K562 treated with DMSO at 1 percent for 24 hours (cell line): Measurements from ENCODE around the gene ZBTB7B. TPM values are rescaled to one million over a fixed set of nuclear protein-coding genes. Genes with fewer than 3 reads are reported as not detected.

Source experiments
- total RNA-seq: library from RNA; unstranded; fragments of 300-600 nt; gene quantifications from 2 replicates; pipeline ENCODE4 v1.2.3, GENCODE V29; 2022; ENCODE audit warnings: low read depth; ENCODE audit not compliant: insufficient read depth

The ZBTB7B gene
- 41.9 and 50.3 TPM in 2 replicates for total RNA-seq

GRCh38 chr1:155002464-155003226 lies at the start of gene ZBTB7B:
Gene ZBTB7B (plus strand): TSS chr1:155002802. CDS start chr1:155014661, 11,859 bp downstream.

GRCh38 chr1:154955718-154956543 lies 46.7 kb upstream of the ZBTB7B start, which contains the start of gene PBXIP1:
Gene PBXIP1 (minus strand): TSS chr1:154956099. CDS start chr1:154953721, 2,378 bp downstream.

GRCh38 chr1:154961207-154962155 lies 41.1 kb upstream of the ZBTB7B start, which contains the start of gene PYGO2:
Gene PYGO2 (minus strand): TSS chr1:154961782. CDS start chr1:154961576, 206 bp downstream.

GRCh38 chr1:154970631-154971340 lies 31.8 kb upstream of the ZBTB7B start, which contains the start of gene SHC1:
Gene SHC1 (minus strand): TSS chr1:154970747. CDS start chr1:154970526, 221 bp downstream.

GRCh38 chr1:154974102-154974807 lies 28.3 kb upstream of the ZBTB7B start, which contains the start of gene CKS1B:
Gene CKS1B (plus strand): TSS chr1:154974681. CDS start chr1:154974746, 65 bp downstream.

GRCh38 chr1:154982897-154983648 lies 19.5 kb upstream of the ZBTB7B start, which contains the start of gene FLAD1:
Gene FLAD1 (plus strand): TSS chr1:154983344. CDS start chr1:154983695, 351 bp downstream.

GRCh38 chr1:154993572-154994268 lies 8.9 kb upstream of the ZBTB7B start, which contains the start of gene LENEP:
Gene LENEP (plus strand): TSS chr1:154993586. CDS start chr1:154993608, 22 bp downstream.

GRCh38 chr1:155033524-155033923 lies 30.9 kb downstream of the ZBTB7B start, which contains the start of the genes DCST1 and DCST2:
Gene DCST1 (plus strand): TSS chr1:155033824. CDS start chr1:155034037, 213 bp downstream.
Gene DCST2 (minus strand): TSS chr1:155033781. CDS start chr1:155033701, 80 bp downstream.

GRCh38 chr1:155050560-155051341 lies 48.1 kb downstream of the ZBTB7B start, which contains the start of gene ADAM15:
Gene ADAM15 (plus strand): TSS chr1:155051316. CDS start chr1:155051387, 71 bp downstream.

GRCh38 chr1:155063550-155064110 lies 61.0 kb downstream of the ZBTB7B start, which contains the start of gene EFNA4:
Gene EFNA4 (plus strand): TSS chr1:155063740. CDS start chr1:155063824, 84 bp downstream.

Other genes with a start within 250 kb of the ZBTB7B start
- 0.02 TPM in 1 of 2 replicates, not detected in the other for gene KCNN3, start 132.5 kb upstream of the ZBTB7B start, total RNA-seq
- 22.5 and 25.3 TPM in 2 replicates for gene PMVK, start 66.1 kb upstream of the ZBTB7B start, total RNA-seq
- gene PBXIP1, start 46.7 kb upstream of the ZBTB7B start, total RNA-seq, result 22.6 and 23.0 TPM in 2 replicates
- gene PYGO2, start 41.0 kb upstream of the ZBTB7B start, total RNA-seq, result 49.1 and 50.8 TPM in 2 replicates
- 53.7 and 61.2 TPM in 2 replicates for gene SHC1, start 32.1 kb upstream of the ZBTB7B start, total RNA-seq
- gene CKS1B, start 28.1 kb upstream of the ZBTB7B start, total RNA-seq, result 334 and 346 TPM in 2 replicates
- gene FLAD1, start 19.5 kb upstream of the ZBTB7B start, total RNA-seq, result 45.3 and 54.6 TPM in 2 replicates
- not detected in 2 replicates for gene LENEP, start 9.2 kb upstream of the ZBTB7B start, total RNA-seq
- gene DCST2, start 31.0 kb downstream of the ZBTB7B start, total RNA-seq, result 0.68 and 2.1 TPM in 2 replicates
- not detected in 2 replicates for gene DCST1, start 31.0 kb downstream of the ZBTB7B start, total RNA-seq
- 60.0 and 63.6 TPM in 2 replicates for gene ADAM15, start 48.5 kb downstream of the ZBTB7B start, total RNA-seq
- 16.7 and 17.6 TPM in 2 replicates for gene EFNA4, start 60.9 kb downstream of the ZBTB7B start, total RNA-seq
- gene EFNA3, start 76.0 kb downstream of the ZBTB7B start, total RNA-seq, result 5.8 and 5.9 TPM in 2 replicates
- 4.9 and 5.8 TPM in 2 replicates for gene EFNA1, start 125.1 kb downstream of the ZBTB7B start, total RNA-seq
- gene SLC50A1, start 133.1 kb downstream of the ZBTB7B start, total RNA-seq, result 107 and 111 TPM in 2 replicates
- gene DPM3, start 137.7 kb downstream of the ZBTB7B start, total RNA-seq, result 97.5 and 132 TPM in 2 replicates
- 319 and 328 TPM in 2 replicates for gene KRTCAP2, start 170.5 kb downstream of the ZBTB7B start, total RNA-seq
- not detected in 2 replicates for gene TRIM46, start 171.0 kb downstream of the ZBTB7B start, total RNA-seq
- gene THBS3, start 205.1 kb downstream of the ZBTB7B start, total RNA-seq, result 4.2 and 4.4 TPM in 2 replicates
- gene MTX1, start 205.9 kb downstream of the ZBTB7B start, total RNA-seq, result 72.4 and 82.0 TPM in 2 replicates